Keratinocyte (primary cell): ENCODE data around the gene NCCRP1. TPM values are rescaled to one million over a fixed set of nuclear protein-coding genes. Genes with fewer than 3 reads are reported as not detected.

Source experiments
- DNase-seq: peaks from one replicate; pipeline ENCODE4 v3.0.0-alpha.2; 2011; ENCODE audit warnings: low read depth, missing footprints, low spot score
- FAIRE-seq: peaks from 2 replicates; lab custom pipeline; 2011; peaks lifted over from hg19 to GRCh38; lab: Jason Lieb, UNC
- H2AFZ ChIP-seq: 2 replicates; pipeline ENCODE4 v1.6.0; 2012; ENCODE audit warnings: low read length, control low read depth, inconsistent platforms; ENCODE audit not compliant: control insufficient read depth
- H3K27ac ChIP-seq: 2 replicates; pipeline ENCODE4 v1.5.1; 2011; ENCODE audit warnings: low read length; ENCODE audit not compliant: control insufficient read depth, insufficient read depth
- H3K27me3 ChIP-seq: 3 replicates; pipeline ENCODE4 v1.6.0; 2011; ENCODE audit warnings: low read length; ENCODE audit not compliant: control insufficient read depth, insufficient read depth; ENCODE audit errors: extremely low read depth
- H3K36me3 ChIP-seq, 2 experiments: 2 replicates in 1 of 2; 3 replicates in 1 of 2; pipeline ENCODE4 v1.5.1; 2011; ENCODE audit warnings: low read length in 2 of 2, mild to moderate bottlenecking in 1 of 2; ENCODE audit not compliant: control insufficient read depth in 2 of 2, insufficient read depth in 2 of 2; ENCODE audit errors: extremely low read depth in 1 of 2
- H3K4me1 ChIP-seq: 3 replicates; pipeline ENCODE4 v1.5.1; 2011; ENCODE audit warnings: low read length; ENCODE audit not compliant: control insufficient read depth, insufficient read depth; ENCODE audit errors: extremely low read depth
- H3K4me2 ChIP-seq: 3 replicates; pipeline ENCODE4 v1.6.0; 2011; ENCODE audit warnings: low read depth, low read length; ENCODE audit not compliant: control insufficient read depth, insufficient read depth; ENCODE audit errors: extremely low read depth
- H3K4me3 ChIP-seq, 3 experiments: fragments of 200-600 bp in 1 of 3; sonication (generic) in 1 of 3; 2 replicates in 2 of 3; 3 replicates in 1 of 3; pipeline ENCODE4 v1.5.1; 2011 to 2016; ENCODE audit warnings: low read length in 3 of 3, mild to moderate bottlenecking in 3 of 3, control low read depth in 2 of 3, inconsistent platforms in 1 of 3, low read depth in 1 of 3, mixed read lengths in 1 of 3, mixed run types in 1 of 3, moderate library complexity in 1 of 3; ENCODE audit not compliant: control insufficient read depth in 2 of 3, insufficient read depth in 2 of 3; ENCODE audit errors: extremely low read depth in 1 of 3
- H3K79me2 ChIP-seq: 2 replicates; pipeline ENCODE4 v1.6.0; 2012; ENCODE audit warnings: low read length; ENCODE audit not compliant: control insufficient read depth, insufficient read depth
- H3K9ac ChIP-seq: 3 replicates; pipeline ENCODE4 v1.6.0; 2011; ENCODE audit warnings: low read length; ENCODE audit not compliant: control insufficient read depth, insufficient read depth; ENCODE audit errors: extremely low read depth
- H3K9me1 ChIP-seq: 3 replicates; pipeline ENCODE4 v1.6.0; 2011; ENCODE audit warnings: low read length; ENCODE audit not compliant: control insufficient read depth, insufficient read depth; ENCODE audit errors: extremely low read depth
- H3K9me3 ChIP-seq: 2 replicates; pipeline ENCODE4 v1.5.1; 2012; ENCODE audit warnings: low read depth, low read length; ENCODE audit not compliant: control insufficient read depth
- H4K20me1 ChIP-seq: 3 replicates; pipeline ENCODE4 v1.6.0; 2011; ENCODE audit warnings: low read length; ENCODE audit not compliant: control insufficient read depth, insufficient read depth; ENCODE audit errors: extremely low read depth
- EZH2 ChIP-seq: IDR thresholded peaks from one replicate; pipeline ENCODE4 v1.6.1; 2012; ENCODE audit warnings: inconsistent platforms, mild to moderate bottlenecking, low read length, moderate library complexity
- dilution Hi-C: fragments of 300-500 bp; cut with MboI; formaldehyde crosslinking; loops from one replicate; pipeline ENCODE4 v1.7.0; 2020; ENCODE audit warnings: low sequenced_read_pairs; ENCODE audit not compliant: extremely low pct_ligation_motif_present
- polyA plus RNA-seq, 5 experiments: library from polyadenylated mRNA; depleted of rRNA in 3 of 5; stranded (reverse) in 3 of 5; stranded (forward) in 1 of 5; unstranded in 1 of 5; fragments of >200 nt; gene quantifications; 1 replicate in 1 of 5; 2 replicates in 3 of 5; 3 replicates in 1 of 5; pipeline versions ENCODE4 v1.2.1 to v1.2.3, GENCODE V29; 2011 to 2012; ENCODE audit warnings: missing spikeins in 2 of 5, low read depth in 1 of 5, low replicate concordance in 1 of 5
- TF ChIP-seq, protein P1 (sequence below), 3 experiments: IDR thresholded peaks in 1 of 3; conservative IDR thresholded peaks in 1 of 3; optimal IDR thresholded peaks in 1 of 3; 2 replicates in 2 of 3; 3 replicates in 1 of 3; pipeline versions ENCODE3 to v1.5.1; 2011; ENCODE audit warnings: low read length in 3 of 3, mild to moderate bottlenecking in 3 of 3, moderate library complexity in 2 of 3, control low read depth in 1 of 3, inconsistent platforms in 1 of 3; ENCODE audit not compliant: insufficient read depth in 2 of 3; ENCODE audit errors: extremely low read depth in 1 of 3

NCCRP1 gene
- polyA plus RNA-seq, 1 donor (not counting 4 experiments of a cell fraction or from before 2014, with no cell fraction given), result 2.3 TPM

DNA sequence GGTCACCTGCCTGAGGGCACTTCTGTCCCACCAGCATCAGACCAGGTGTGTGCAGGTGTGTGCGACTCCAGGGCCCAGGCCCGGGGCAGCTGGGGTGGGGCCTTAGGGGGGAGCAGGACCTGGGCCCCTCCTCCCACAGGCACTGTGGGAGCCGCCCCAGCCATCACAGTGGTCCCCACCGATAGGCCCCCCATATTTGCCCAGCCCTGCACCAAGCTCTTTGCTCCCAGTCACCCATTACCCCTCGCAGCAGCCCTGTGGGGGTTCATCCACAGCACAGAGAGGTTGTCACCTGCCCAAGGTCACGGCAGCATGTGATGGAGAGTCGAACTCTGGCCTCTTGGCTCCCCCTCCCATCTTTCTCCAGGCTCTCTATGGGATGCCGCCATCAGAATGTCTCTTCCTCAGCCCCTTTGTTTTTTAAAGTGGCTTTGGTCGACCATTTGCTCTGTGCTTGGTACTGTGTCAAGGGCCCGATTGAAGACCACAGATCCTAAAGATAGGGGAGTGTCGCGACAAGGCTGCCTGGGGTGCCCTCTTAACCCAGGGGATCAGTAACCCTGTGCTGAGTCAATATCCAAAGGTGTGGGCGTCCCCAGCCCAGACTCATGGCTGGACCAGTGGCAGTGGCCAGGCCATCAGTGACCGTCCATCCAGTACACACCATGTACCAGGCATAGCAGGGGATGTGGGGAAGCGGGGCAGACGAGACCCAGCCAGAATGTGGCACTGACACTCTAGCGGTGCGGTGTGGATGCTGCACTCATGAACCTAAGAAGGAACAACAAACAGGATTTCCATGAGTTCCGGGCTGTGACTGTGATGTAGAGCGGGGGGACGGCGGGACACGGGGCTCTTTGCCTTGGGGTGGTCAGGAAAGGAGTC is 28.3 kb upstream of the NCCRP1 start:
- peaks cover 0 to 11% of the 10 kb centered on the region in 2 experiments for H3K36me3 ChIP-seq
- peaks cover 13% of the 10 kb centered on the region for H3K79me2 ChIP-seq
- no peak overlapping the region for H3K27ac ChIP-seq
- FAIRE-seq, result no peak
- no peak overlapping the region for H3K9ac ChIP-seq
- TF ChIP-seq EZH2, result no peak
- TF ChIP-seq, protein P1, sequence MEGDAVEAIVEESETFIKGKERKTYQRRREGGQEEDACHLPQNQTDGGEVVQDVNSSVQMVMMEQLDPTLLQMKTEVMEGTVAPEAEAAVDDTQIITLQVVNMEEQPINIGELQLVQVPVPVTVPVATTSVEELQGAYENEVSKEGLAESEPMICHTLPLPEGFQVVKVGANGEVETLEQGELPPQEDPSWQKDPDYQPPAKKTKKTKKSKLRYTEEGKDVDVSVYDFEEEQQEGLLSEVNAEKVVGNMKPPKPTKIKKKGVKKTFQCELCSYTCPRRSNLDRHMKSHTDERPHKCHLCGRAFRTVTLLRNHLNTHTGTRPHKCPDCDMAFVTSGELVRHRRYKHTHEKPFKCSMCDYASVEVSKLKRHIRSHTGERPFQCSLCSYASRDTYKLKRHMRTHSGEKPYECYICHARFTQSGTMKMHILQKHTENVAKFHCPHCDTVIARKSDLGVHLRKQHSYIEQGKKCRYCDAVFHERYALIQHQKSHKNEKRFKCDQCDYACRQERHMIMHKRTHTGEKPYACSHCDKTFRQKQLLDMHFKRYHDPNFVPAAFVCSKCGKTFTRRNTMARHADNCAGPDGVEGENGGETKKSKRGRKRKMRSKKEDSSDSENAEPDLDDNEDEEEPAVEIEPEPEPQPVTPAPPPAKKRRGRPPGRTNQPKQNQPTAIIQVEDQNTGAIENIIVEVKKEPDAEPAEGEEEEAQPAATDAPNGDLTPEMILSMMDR (optimal IDR thresholded peaks at IDR 0.05 in 1 of 3, IDR thresholded peaks at IDR 0.05 in 1 of 3, conservative IDR thresholded peaks at IDR 0.05 in 1 of 3; ENCODE audit: extremely low read depth in 1 of 3, insufficient read depth in 2 of 3, low read length in 3 of 3), result no peak
- H3K9me3 ChIP-seq, result no peaks in the 10 kb centered on the region
- no peak overlapping the region for H2AFZ ChIP-seq
- peaks cover 16% of the 10 kb centered on the region for H3K4me1 ChIP-seq
- dilution Hi-C loops, result no loop called here
- no peak overlapping the region for H3K4me3 ChIP-seq
- H3K27me3 ChIP-seq, result no peaks in the 10 kb centered on the region
- no peaks in the 10 kb centered on the region for H4K20me1 ChIP-seq
- DNase-seq, result no peak
- H3K4me2 ChIP-seq, result no peak overlapping the region
- H3K9me1 ChIP-seq, result no peaks in the 10 kb centered on the region

DNA sequence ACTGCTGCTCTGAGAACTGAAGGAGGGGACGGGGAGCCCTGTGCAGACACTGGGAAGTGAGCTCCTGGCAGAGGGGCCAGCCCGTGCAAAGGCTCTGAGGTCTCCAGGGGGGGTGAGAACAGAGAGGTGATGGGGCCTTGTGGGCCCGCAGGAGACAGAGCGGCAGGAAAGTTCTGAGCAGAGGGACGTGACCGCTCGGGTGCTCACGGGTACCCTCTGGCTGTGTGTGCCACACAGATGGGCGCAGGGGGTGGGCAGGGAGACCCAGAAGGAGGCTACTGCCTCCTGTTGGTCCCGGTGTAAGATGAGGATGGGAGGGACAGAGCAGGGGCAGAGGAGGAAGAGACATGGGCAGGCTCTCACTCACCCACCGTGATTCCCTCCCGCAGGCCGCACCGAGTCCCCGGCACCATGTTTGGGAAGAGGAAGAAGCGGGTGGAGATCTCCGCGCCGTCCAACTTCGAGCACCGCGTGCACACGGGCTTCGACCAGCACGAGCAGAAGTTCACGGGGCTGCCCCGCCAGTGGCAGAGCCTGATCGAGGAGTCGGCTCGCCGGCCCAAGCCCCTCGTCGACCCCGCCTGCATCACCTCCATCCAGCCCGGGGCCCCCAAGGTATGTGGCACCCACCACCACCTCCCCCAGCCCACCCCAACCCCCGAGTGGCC is 27.5 kb upstream of the NCCRP1 start:
- Histone ChIP-seq H3K4me2 (no peak overlapping the region), H3K4me3 (no peak overlapping the region), H3K79me2 (peaks cover 12% of the 10 kb centered on the region), H2AFZ (no peak overlapping the region), H3K27ac (no peak overlapping the region), H3K9ac (no peak overlapping the region), H3K9me1 (no peaks in the 10 kb centered on the region), H4K20me1 (no peaks in the 10 kb centered on the region), H3K9me3 (no peaks in the 10 kb centered on the region), H3K27me3 (no peaks in the 10 kb centered on the region), H3K4me1 (peaks cover 16% of the 10 kb centered on the region), H3K36me3 (peaks cover 0 to 11% of the 10 kb centered on the region in 2 experiments)
- FAIRE-seq, result no peak
- dilution Hi-C loops, result no loop called here
- TF ChIP-seq EZH2, result no peak
- TF ChIP-seq, protein P1 (optimal IDR thresholded peaks at IDR 0.05 in 1 of 3, IDR thresholded peaks at IDR 0.05 in 1 of 3, conservative IDR thresholded peaks at IDR 0.05 in 1 of 3; ENCODE audit: extremely low read depth in 1 of 3, insufficient read depth in 2 of 3, low read length in 3 of 3), result no peak
- DNase-seq, result no peak
